UCSD-AML1 (cell line): Measurements from ENCODE around the gene KLHL2.

ENCODE experiments used
- DNase-seq: peaks from one replicate; lab custom pipeline; 2025; ENCODE audit not compliant: unreplicated experiment; lab: John Stamatoyannopoulos, UW

KLHL2 gene

DNA sequence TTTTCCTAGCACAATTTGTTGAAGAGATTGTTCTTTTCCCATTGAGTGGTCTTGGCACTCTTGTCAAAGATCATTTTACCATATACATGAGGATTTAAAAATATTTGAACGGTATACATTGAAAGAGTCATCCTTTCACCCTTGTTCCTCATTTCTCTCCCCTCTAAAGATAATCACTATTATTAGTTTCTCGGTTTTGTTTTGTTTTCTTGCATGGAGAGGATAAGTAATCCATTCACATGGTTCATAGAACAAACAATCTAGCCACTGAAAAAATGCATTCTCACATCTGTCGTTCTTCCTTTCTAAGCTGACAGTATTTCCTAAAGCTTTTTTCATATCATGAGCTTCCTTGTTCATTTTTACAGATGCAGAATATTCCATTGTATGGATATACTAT lies 80.9 kb downstream of the KLHL2 start:
- no peak for DNase-seq

DNA sequence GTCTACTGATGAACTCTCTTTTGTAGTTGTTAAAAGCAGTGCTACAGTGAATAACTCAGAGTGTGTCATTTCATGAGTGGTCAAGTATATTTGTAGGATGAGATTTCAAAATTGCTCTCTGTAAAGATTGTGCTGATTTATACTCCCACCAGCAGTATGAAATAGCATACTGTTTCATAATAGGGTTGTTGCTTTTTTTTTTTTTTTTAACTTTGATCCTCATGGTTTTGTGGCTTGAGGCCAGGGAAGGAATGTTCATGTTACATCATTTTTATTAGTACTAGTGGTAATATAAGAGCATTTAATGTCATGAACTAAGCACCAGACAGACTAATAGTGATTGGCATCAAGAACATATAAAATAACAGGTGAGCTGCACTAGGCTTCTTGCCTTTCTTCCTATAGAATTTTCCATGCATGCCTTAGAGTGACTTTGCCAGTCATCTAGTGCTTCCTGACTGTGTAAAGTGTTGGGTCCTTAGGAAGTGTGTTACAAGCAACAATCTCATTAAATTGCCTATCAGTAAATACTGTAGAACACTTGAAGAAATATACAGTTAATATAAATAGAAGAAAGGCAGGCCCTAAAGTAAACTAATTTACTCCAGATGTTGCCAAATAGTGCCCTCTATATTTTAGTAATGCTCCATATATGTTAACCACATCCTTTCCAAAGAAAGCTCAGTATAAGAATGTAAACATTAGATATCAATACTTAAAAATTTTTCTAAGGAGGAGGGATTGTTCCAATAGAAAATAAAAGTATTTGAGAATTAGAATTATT lies 81.5 kb downstream of the KLHL2 start:
- no peak for DNase-seq

DNA sequence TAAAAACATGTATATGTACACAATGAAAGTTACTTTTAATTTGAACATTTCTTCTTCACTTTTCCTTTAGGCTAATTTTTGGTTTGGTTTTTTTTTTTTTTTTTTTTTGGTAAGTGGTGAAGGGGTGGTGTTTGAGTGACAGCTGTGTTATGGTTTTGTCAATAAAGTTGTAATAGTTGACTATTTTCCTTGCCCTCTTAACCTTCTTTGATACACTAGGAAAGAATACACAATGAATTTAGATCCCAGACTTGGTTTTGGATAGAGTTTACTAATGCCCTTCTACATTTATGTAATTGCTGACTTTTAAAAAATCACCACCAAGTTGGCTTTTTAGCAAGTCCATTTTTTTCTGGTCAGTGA lies 82.0 kb downstream of the KLHL2 start:
- DNase-seq = no peak

DNA sequence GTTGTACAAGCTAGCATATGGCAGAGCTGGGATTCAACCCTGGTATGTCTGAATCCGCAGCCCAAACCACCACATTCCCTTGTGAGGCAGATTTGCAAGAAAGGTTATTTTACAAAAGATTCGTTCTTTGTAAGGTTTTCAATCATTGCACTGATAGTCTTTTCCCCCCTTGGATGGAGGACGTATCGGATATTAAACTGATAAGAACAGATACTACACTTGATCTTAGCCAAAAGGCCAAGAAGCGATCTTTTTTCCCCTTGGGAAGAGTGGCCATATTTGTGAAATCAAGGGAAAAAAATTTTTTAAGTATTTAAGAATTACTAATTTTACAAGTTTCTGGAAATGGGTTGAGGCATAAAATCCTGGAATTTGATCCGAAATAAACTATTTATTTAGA lies 85.7 kb downstream of the KLHL2 start:
- no peak for DNase-seq

DNA sequence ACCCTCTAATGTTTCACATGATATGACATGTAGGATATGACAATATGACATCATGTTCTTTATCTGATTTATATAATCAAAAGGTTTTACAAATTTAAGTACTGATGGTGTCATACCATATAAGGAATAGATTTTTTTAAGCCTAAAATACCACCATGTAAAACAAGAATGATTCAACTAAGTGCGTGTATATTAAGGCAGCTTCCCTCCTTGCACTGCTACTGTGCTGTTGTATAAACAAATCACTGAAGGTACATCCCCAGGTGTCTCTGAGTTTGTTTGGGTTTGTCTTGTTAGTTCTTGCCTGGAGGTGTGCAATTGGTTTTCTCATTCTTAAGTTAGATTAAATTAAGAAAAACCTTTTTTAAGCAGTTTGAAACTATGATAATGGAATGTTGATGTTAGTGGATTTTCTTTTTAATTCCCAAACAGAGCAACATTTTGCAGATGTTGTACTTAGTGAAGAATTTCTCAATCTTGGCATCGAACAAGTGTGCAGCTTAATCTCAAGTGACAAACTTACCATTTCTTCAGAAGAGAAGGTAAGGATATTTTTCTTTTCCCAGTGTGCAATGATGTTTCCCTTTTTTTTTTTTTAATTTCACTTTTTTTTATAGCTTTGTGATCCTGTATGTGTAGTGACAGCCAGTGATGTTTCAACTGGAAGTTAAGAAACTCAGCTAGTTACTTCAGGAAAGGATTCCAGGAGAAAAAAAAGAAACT lies 86.7 kb downstream of the KLHL2 start:
- no peak for DNase-seq

DNA sequence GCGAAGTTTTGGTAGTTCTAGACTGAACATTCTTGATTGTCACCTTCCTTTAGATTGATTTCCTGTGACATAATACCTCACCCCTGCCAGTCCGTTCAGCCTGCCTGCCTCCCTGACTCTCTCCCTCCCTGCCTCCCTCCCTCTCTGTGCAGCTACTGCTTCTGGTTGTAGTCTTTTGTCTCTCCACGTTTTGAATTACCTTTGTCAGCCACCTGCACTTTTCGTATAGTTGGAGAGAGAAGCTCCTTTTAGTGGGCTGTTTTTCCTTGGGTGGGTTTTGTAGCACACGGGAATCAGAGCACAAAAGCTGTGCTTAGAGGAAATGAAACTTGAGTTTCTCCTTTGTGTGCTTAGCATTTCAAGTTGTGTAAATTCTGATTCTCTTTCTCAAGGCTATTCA lies 87.5 kb downstream of the KLHL2 start:
- DNase-seq = no peak

DNA sequence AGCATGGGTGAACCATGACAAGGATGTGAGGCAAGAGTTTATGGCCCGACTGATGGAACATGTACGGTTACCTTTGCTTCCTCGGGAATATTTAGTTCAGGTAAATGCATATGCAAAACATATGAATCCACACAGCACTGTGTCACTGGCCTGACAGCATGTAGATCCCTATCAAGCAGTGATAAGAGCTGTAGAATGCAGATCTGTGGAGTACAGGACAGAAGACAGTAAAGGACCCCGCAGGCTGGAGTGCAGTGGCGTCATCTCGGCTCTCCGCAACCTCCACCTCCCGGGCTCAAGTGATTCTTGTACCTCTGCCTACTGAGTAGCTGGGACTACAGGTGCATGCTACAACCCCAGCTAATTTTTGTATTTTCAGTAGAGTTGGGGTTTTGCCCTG lies 90.3 kb downstream of the KLHL2 start:
- no peak for DNase-seq

DNA sequence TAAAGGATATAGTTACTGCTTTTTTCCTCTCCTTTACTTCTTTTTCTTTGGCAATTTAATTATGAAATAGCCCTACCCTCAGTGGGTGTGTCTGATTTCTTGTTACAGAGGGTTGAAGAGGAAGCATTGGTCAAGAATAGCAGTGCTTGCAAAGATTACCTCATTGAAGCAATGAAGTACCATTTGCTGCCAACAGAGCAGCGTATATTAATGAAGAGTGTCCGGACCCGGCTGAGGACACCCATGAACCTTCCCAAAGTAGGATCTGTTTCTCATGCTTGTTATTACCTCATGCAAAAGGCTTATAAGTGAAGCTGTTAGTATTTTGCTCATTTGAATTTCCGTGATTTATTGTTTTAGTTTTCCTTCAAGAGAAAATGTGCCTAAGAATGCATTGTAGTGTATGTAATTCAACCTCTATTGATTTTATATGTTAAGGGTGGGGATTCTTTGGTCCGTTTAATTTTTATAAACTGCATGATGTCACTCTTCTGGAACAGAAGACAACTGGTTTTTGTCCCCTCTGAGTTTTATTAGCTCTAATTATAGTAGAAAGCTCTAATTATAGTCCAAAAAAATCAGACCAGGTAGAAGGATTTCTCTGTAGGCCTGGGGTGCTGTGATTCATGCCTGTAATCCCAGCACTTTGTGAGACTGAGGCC lies 92.2 kb downstream of the KLHL2 start:
- no peak for DNase-seq

DNA sequence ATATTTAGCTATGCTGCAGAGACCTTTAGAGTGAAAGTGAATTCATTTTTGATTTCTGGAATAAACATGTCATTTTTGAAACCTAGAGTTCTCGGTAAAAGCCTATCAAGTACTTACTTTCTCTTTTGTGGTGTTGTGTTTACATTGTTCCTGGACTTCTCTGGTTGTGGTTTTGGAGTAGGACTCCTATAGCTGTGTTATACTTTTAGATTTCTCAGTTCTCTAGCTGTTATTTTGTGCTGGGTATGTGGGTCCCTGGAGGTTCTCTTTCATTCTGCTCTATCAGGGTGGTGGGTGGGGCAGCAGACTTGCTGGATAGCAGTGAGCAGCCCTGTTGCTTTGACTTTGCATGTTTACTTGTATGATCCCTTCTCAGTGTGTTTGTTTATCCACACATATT lies 94.5 kb downstream of the KLHL2 start:
- DNase-seq = no peak

DNA sequence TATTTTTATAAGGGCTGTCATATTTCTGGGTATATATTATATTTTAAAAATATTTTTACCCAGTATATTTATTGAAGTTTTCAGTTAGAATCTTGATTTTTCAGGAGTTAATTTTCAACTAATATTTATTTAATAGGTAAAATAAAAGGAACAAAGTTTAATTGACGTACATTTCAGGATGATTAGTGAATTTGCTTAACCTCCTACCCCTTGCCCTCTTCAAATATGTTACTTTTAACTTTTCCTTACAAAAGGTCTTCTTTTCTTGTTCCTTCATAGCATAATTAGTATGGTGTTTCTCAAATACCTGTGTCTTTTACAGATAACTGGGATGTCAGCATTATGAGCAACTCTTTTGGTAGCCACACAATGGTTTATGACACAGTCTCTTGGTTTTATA lies 95.3 kb downstream of the KLHL2 start:
- DNase-seq = no peak

DNA sequence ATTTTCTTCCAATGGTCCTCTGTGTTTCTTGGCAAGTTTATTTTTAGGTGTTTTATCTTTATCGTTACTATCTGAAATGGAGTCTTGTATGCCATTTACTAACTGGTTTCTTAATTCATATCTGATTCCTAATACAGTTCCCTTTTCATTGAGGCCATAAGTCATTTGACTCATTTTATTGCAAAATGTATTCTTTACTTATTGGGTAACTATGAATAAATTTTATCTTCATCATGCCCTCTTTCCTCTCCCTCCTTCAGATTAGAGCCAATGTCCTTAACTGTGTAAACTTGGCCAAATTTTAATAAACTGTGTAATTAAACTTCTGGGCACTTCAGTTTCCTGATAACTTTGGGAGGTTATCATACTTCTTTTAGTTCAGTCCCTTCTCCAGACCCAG lies 100.8 kb downstream of the KLHL2 start:
- no peak for DNase-seq

DNA sequence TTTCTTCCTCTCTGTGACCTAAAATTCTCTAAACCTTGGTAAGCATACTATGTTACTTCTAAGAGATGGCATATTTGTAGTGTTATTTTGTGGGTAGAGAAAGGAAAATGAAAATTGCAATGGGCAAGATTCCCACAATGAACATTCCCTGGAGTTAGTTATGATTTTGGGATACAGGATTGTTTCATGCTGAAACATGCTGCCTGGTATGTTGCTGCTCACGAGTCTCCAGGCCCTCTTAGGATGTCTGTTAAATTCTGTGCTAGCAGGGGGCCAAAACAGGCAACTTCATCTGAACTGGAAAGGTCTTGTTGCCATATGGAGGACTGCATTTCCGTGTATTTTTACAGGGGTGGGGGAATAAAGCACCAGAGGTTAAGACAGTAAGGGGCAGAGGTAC lies 101.2 kb downstream of the KLHL2 start:
- DNase-seq = no peak

DNA sequence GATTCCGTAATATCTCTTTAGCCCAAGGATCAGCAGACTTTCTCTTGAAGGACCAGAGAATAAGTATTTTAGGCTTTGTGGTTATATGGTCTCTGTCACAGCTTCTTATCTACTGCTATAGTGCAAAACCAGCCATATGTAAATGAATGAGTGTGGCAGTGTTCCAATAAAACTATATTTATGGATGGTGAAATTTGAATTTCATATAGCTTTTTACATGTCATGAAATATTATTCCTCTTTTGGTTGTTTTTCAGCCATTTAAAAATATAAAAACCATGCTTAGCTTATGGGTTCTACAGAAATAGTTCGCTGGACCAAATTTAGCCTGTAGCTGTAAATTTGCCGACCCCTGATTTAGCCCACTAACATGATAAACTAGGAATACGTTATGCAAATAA lies 102.1 kb downstream of the KLHL2 start:
- DNase-seq = no peak

DNA sequence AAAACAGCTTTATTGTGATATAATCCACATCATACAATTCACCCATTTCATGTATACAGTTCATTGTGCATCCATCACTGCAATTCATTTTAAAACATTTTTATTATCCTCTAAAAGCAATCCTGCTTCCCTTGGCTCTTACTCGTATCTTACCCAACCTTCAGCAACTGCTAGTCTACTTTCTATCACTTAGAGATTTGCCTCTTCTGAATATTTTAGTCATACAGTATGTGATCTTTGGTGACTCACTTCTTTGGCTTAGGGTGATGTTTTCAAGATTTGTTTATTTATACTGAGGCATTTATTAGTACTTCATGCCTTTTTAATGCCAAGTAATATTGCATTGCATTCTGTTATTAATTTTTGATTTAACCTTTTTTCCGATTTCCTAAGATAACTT lies 105.1 kb downstream of the KLHL2 start:
- no peak for DNase-seq

DNA sequence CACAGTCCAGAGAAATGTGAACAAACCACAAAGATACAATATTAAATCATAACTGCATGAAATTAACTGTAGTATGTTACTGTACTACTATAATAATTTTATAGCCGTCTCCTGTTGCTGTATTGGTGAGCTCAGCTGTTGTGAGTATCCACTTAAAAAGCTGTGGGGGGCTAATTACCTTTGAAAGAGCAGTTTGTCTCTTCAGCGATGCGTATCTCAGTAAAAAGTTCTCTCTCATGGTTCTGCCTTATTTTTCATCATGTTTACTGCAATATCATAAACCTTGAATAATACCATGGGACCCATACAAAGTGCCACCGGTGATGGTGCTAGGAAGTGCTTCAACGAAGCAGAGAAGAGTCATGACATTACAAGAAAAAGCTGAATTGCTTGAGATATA lies 111.7 kb downstream of the KLHL2 start:
- DNase-seq = no peak

DNA sequence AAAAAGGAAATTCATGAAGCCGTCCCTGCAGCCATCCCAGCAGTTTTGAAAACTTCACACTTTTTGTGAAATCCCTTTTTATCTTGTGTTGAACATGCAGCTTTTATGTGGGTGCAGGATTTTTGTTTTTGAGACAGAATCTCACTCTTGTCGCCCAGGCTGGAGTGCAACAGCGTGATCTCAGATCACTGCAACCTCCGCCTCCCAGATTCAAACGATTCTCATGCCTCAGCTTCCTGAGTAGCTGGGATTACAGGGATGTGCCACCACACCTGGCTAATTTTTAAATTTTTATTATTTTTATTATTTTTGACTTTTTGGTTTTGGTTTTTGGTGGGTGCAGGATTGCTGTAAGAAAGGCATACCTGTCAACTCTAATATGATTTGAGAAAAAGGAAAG lies 112.1 kb downstream of the KLHL2 start:
- DNase-seq = no peak

DNA sequence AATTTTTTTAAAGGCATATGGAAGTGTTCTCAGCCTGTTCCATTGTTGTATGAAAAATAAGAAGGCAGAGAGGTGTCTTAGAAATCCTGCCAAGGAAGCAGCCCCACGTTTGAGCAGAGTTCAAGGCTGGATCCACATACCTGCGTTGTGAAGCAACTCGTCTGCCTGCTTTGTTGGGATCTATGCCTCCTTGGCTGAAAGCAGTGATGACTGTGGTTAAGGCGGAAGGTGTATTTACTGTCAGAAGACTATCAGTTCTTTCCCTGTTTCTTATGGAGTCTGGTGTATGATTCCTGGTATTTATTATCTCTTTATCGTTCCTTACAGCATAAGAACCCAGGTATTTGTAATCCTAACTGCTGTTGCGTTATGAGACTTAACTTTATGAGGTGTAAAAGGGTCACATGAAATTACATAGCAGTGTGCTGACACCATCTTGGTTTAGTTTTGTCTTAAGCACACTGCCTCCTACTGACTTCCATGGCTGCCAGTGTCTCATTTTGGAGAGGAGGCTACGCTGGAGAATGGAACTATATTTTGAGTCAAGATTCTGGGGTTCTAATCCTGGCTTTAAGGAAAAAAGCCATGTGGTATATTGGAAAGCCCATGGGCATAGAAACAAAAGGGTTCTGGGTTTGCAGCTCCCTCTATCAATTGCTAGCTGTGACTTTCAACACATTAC lies 117.0 kb downstream of the KLHL2 start:
- no peak for DNase-seq

DNA sequence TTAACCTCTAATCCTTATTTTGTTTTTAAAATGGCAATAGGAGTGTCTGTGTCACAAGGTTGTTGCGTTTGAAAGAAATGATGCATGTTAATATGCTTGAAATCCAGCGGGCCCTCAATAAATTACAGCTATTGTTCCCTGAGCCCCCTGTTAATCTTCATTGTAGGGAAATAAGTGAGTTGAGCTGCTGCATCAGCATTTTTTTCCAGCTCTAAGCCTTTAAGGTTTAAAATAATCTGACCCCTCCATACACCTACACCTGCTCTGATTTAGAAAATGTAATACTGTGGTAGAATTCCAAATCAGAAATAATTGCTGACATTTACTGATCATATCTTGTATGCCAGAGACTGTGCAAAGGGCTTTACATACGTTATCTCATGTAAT lies 117.5 kb downstream of the KLHL2 start:
- DNase-seq = no peak

DNA sequence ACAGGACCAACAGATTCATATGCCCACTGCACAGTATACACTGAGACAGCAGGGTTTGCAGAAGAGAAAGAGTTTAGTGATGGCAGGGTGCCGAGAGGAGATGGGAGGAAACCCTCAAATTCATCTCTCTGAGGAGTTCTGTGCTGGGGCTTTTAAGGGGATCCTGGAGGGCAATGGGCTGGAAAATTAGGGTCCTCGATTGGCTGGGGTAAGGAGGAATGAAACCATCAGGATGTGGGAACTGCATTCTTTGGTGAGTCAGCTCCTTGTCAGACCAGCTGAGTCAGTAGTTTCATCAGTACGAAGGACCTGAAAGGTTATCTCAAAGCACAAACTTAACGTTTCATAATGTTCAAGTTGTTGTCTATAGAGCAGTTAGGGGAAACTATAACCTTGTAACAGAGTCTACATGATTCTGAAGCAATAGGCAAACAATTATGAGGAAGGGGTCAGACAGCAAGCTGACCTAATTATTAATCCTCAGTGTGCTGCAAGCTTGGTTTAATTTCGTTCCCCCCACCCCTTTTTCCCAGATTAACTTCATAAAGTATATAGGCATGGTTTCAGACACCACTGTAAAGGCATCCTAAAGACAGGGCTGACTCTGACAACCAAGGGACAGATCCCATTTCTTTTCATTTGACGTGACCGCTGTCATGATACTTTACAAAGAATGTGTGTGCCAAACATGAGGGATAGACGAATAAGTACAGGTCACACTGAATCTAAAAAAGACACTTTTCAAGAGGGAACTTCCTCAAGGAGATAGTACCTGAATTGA lies 118.6 kb downstream of the KLHL2 start:
- peak; percentile 19 for DNase-seq

DNA sequence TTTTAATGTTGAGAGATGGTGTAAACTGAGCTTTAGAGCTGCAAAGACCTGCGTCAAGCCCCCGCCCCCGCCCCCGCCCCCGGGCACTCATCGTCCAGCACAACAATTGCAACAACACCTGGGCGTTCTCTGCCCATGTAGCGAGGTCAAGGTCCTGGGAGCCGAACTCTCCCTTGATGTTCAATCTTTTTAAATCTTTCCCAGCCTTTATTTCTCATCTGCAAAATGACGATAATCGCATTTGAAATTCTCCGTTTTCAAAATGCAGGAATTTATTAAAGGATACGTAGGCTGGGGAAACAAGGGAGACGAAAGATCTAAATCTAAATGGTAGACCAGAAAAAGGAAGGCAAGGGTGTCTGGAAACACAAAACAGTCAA lies 119.5 kb downstream of the KLHL2 start:
- DNase-seq = peak; percentile 28
